Measurements from ENCODE around the gene MPPED2.
A peak's percentile ranks its signal among the peaks of the same experiment; 100 is the strongest.

The MPPED2 gene

GRCh38 chr11:30586251-30587144 lies at the start of gene MPPED2:
Gene MPPED2 (minus strand): TSS chr11:30586353. CDS start chr11:30580373, 5,980 bp downstream.
- DNase-seq (ENCODE audit: low read depth in 2 of 2), result no peak

GRCh38 chr11:30635401-30635989 lies 49.3 kb upstream of the MPPED2 start:
- peak; percentile 4 to 7 for DNase-seq (ENCODE audit: low read depth in 2 of 2)

DNA sequence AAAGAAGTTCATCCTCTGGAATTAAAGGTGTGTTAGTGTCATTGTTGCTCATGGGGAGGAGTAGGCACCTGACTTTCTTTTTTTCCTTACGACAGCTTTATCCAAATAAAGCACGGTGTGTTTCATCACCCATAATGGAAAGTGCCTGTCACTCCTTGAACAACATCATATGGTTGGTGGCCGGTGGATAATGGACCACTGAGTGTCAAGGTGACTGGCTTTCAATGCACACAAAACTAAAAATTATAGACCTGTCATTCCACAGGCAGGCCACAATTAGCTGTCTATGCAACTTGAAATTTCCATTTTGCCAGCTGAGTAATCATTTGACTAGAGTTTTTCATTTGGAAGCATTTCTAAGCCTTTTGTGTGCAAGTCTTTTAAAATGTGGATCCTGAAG lies 45.0 kb upstream of the MPPED2 start:
- DNase-seq (ENCODE audit: low read depth in 2 of 2), result no peak

- DNase-seq (ENCODE audit: low read depth in 2 of 2), result no peak
These were observed 33.6 kb upstream of the MPPED2 start for GRCh38 chr11:30619767-30620166.

DNA sequence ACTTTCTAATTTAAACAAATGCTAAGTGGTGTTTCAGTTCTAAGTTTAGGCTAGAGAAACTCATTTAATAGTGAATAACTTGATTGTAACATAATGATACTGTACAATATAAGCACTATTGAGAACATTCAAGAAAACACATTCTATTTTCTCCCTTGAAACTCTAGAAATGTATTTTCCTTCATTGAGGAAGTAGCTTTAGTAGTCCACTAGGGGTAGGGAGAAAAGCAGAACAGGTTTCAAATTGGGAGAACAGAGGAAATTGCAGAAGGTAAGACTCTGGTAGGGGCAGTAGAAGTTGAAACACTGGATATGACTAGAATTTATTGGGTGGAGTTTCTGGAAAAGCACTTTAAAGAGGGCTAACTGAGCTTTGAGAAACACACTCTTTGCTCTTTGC lies 31.6 kb upstream of the MPPED2 start:
- DNase-seq (ENCODE audit: low read depth in 2 of 2), result no peak

GRCh38 chr11:30610628-30611027 lies 24.5 kb upstream of the MPPED2 start:
- no peak for DNase-seq (ENCODE audit: low read depth in 2 of 2)

DNA sequence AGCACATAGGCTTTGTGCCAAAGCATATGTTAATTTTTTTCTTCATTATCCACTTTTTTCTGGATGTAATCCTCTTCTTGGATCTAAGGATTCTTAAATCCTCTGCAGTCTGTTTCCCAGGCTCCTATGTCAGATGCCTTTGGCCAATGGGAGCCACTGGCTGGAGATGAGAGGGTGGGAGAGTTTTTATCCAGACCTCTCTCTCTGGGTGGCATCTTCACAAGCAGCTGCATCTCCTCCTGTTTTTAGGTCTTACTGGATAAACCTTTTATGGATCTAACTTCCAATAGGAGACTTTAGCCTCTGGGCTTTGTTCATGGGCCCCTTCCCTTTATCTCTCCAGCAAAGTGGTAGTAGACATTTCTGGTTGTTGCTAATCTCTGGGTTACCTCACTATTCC lies 22.4 kb upstream of the MPPED2 start:
- no peak for DNase-seq (ENCODE audit: low read depth in 2 of 2)

- no peak for DNase-seq (ENCODE audit: low read depth in 2 of 2)
These were observed 19.0 kb upstream of the MPPED2 start for GRCh38 chr11:30605036-30605605.

DNA sequence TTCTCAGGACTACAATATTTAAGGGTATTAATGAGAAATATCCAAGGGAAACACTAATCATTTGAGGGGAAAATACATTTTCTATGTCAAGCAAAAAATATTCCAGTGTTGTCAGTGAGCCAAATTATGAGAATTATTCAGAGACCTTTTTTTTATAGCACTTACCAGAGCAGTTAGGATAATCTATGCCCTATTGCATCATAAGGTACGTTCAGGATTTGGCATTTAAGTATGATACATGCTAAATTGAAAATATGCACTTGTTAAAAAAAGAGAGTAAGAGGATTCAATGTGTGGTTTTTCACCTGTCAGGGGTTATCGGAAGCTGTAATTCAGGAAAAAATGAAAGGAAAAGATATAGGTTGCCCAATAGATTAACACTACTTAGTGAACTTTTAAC lies 17.2 kb upstream of the MPPED2 start:
- no peak for DNase-seq (ENCODE audit: low read depth in 2 of 2)

DNA sequence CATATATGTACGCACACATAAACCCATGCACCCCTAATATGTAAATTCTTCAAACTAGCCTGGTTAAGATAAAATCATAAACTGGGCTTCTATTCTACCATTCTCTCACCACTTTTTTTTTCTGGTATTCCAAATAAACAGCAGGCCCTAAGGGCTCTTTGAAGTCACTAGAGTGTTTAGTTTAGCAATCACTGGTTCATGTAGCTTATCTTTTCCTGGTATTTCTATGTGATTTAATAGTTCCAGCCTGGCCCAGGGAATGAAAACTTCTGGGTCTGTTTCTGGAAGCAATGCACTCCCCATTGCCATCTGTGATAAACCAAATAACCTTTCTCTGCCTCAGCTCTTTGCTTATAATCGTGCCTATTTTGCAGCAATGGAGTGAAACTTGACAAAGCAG lies 10.7 kb upstream of the MPPED2 start:
- DNase-seq (ENCODE audit: low read depth in 2 of 2), result no peak

DNA sequence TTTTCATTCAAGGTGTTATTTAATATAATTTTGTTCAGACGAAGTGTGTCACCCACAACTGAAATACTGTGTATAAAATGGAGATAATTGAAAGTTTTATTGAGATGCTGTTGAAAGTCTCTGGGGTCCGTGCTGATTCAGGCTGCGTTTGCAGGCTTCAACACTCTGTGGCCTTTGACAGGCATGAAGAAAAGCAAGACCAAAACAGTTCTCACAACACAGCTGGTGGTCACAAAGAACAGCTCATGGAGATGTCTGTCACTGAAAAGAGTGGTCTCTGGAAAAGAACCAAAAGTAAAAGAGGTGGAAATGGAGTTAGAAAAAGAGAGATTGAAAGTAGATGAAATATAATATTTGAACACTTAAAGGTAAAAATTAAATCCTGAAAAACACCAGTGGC lies 9.8 kb upstream of the MPPED2 start:
- no peak for DNase-seq (ENCODE audit: low read depth in 2 of 2)

DNA sequence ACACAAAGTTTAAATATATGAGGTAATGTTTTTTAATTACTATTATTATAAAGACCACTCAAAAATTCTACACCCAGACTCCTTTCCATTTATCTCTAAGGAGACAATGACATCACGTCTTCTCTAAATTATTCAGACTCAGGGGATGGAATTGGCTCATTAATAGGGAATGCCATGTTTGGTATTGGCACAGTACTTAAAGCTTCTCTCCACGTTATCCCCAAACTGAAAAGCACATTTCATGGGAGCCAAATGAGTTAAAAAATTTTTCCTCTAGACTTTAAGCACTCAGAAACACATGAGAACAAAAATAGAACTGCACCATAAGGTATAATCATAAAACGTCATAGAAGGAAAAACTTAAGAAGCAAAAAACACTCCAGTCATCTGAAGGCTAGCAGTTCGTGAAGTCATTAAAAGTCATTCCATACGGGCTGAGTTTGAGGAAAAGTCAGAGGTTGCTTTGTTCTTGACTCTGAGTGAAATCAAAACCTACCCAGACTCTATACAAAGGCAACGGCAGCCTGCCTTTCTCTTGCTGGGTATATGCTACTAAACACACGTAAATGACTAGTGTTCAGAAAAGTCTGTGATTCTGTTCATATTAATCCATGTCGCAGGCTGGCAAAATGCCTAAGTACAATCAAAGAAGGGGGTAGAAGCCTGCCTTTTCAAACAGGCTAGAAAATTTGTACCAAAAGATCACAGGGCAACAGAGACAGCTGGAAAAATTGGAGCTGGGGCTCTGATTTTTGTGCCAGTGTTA lies 8.7 kb upstream of the MPPED2 start:
- no peak for DNase-seq (ENCODE audit: low read depth in 2 of 2)

- no peak for DNase-seq (ENCODE audit: low read depth in 2 of 2)
These were observed 1.2 kb upstream of the MPPED2 start for GRCh38 chr11:30587269-30587812.

DNA sequence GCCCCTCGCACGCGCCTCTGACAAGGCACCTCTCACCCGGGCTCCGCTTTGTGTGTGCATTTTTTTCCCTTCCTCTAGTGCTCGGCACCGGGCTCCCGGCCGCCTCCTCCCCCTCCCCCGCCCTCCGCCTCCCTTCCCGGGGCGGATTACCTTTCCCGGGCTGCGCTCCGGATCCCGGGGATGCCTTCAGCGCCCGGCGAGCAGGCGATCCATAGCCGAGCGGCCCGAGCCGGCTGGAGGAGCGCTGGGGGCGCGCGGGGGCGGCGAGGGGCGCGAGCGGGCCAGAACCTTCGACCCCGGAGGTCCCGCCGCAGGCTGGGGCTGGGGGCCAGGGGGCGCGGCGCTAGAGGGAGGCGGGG lies 282 bp downstream of the MPPED2 start:
- DNase-seq (ENCODE audit: low read depth in 2 of 2), result no peak

- DNase-seq (ENCODE audit: low read depth in 2 of 2), result no peak
These were observed 845 bp downstream of the MPPED2 start for GRCh38 chr11:30585125-30585891.

DNA sequence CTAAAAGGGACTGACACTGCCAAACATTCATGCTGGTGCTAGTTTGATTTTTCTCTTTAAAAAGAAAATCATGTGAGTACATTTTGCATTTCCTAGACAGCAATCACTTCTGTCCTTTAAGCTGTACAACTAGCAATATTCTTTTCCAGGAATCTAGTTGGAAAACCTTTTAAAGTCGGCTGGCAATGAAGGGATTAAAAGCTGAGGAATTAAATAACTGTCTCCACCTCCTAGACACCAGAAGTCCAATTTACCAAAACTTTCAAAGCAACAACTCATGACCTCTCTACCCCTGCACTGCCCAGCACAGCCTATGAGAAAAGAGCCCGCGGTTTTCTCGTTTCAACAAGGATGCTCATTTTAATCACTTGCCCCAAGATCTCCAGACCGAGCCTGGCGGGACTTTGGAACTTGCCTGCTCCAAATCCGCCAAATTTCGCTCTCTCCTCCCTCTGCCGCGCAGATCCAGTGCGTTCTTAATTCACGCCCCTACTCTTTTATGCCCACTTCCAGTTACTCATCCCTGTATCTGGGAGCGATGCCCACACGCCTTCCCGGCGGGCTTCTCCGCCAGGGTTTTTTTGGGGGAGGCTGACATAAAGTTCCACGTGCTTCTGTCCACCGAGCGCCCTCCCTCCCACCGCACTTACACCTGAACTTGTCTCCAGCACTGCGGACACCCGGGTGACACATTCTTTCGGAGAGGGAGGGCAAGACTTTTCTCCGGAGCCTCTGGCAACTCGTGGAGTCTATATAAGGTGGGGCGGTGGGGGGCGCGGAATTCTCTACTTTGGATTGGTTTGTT lies 2.5 kb downstream of the MPPED2 start:
- no peak for DNase-seq (ENCODE audit: low read depth in 2 of 2)

DNA sequence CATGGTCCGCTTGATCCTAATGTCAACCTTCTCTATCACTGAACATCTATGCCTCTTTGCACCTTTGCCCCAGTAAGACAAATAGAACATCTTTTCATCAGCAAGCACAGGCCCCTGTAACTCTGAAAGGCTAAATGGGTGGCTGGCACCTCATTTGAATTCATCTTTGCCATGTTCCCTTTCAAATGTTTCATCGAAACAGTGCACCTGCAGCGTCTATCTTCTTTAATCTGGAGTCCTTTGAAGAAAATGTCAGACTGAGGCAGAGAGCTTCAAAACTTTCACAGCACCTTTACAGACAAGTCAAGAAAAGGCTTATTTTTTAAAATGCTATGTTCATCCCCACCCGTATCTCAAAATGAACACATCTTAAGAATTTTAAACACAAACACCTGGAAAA lies 3.4 kb downstream of the MPPED2 start:
- DNase-seq (ENCODE audit: low read depth in 2 of 2), result no peak

- no peak for DNase-seq (ENCODE audit: low read depth in 2 of 2)
These were observed 4.5 kb downstream of the MPPED2 start for GRCh38 chr11:30581675-30582074.

DNA sequence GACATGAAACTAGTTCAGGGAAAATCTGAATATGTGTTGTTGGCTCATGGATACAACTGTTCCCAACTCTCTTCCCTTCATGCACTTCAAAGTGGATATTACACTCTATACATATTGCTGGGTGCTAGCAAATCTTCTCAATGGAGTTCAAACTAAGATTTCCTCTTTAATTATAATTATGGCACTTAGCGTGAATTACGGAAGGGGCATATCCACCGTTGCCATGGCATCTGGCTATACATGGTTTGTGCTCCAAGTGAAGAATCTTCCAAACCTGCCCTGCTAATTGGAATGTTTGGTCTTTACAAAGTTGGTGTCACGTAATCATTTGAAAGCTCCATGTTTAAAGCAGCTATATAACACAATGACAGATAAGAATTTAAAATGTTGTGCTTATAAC lies 5.6 kb downstream of the MPPED2 start:
- no peak for DNase-seq (ENCODE audit: low read depth in 2 of 2)

DNA sequence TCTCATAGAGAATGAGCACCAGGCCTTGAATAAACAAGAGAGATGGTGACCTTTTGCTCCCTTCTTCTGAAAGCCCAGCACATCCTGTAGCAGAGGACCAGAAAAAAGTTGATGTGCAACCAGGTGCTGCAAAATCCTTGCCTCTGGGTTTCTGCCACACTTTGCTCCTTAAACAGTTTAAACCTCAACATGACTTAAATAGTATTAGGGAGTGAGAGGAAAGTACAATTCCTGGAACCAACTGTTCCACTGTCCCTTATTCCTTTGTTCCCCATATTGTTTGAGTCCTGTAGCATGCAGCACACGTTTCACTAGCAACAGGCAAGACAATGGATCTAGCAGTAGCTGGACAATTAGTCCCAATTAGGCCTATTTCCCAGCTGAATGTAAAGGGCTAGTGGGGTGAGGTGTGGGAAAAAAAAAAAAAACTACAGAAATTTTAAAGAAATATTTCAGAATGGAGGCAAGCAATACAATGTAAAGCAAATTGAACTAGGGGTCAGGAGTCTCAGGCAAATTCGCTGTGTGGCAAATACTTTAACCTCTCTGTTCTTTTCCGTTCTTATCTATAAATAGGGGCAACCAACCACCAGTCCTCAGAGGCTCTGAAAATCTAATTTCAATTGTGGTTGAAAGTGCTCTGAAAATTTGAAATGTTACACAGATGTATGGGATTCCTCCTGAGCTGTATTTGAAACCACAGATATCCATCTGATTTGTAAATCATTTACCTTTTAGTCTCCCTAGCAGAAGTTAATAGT lies 6.6 kb downstream of the MPPED2 start:
- DNase-seq (ENCODE audit: low read depth in 2 of 2), result no peak
